GM12801 (cell line): ENCODE measurements around the gene TOMM70.

Source experiments
- TF ChIP-seq, protein P1 (sequence below): IDR thresholded peaks from one replicate; pipeline ENCODE4 v1.5.1; 2011; ENCODE audit warnings: control low read depth; ENCODE audit not compliant: insufficient read length; ENCODE audit errors: extremely low read depth

Gene TOMM70

DNA sequence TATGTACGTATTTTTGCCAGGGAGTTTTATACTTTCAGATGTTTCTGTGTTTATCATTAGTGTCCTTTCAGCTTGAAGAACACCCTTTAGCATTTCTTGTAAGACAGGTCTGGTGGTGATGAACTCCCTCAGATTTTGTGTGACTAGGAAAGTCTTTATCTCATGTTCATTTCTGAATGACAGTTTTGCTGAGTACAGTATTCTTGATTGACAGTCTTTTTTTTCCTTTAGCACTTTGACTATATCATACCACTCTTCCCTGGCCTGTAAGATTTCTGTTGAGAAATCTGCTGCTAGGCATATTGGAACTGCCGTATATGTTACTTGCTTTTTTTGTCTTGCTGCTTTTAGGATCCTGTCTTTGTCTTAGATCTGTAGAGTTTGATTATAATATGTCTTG lies 6.3 kb upstream of the TOMM70 start:
- TF ChIP-seq, protein P1, sequence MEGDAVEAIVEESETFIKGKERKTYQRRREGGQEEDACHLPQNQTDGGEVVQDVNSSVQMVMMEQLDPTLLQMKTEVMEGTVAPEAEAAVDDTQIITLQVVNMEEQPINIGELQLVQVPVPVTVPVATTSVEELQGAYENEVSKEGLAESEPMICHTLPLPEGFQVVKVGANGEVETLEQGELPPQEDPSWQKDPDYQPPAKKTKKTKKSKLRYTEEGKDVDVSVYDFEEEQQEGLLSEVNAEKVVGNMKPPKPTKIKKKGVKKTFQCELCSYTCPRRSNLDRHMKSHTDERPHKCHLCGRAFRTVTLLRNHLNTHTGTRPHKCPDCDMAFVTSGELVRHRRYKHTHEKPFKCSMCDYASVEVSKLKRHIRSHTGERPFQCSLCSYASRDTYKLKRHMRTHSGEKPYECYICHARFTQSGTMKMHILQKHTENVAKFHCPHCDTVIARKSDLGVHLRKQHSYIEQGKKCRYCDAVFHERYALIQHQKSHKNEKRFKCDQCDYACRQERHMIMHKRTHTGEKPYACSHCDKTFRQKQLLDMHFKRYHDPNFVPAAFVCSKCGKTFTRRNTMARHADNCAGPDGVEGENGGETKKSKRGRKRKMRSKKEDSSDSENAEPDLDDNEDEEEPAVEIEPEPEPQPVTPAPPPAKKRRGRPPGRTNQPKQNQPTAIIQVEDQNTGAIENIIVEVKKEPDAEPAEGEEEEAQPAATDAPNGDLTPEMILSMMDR = no peak

DNA sequence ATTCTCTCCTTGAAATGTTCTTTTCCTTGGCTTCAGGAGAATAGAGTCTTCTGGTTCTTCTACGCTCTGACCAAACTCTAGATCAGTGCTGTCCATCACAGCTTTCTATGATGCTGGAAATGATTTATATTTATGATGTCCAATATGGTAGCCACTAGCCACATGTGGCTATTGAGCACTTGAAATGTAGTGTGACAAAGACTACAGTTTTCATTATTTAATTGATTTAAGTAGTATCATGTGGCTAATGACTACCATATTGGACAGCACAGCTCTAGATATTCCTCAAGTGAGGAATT lies 3.3 kb upstream of the TOMM70 start:
- TF ChIP-seq, protein P1 = no peak

DNA sequence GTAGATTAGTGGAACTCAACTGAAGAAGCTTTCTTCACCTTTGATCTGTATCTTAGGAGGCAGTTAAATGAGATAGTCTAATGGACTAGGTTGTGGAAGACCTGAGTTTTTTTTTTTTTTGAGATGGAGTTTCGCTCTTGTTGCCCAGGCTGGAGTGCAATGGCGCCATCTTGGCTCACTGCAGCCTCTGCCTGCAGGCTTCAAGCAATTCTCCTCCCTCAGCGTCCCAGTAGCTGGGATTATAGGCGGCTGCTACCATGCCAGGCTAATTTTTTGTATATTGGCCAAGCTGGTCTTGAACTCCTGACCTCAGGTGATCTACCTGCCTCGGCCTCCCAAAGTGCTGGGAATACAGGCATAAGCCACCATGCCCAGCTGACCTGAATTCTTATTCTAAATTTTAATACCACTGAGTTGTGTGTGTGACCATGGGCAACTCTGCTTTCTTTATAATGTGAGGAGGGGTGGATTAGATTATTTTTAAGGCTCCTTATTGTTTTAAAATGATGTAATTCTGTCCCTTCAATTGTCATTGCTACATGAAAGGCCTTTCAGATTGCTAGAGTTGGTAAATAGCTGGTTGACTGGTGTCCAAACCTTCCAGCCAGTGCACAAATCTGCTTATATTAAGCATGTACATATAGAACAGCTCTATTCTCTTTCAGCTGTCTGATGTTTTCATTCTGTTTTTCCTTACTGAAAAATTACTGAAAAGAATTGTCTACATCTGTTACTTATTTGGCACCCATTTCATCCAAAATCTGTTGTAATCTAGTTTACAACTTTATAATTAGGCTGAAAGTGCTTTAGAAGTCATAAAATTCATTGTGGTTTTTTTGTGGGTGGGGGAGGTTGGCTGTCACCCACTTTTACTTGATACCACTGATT lies 2.7 kb upstream of the TOMM70 start:
- TF ChIP-seq, protein P1 = no peak

DNA sequence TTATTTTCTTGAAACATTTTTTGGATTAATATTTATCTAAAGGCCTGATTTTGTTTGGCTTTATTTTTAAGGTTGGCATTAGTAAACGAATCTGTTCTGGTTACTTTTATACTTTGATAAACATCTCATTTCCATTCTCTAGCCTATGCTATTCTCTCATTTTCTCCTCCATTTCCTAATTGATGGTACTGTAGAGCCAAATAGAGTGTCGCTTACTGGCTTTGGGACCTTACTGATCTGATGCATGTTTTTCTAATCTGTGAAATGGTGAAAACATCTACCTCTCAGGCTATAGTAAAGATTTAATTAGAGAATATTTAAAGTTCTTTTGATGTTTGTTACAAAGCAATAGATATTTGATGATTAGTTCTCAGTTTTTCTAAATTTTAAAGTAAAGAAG lies 2.0 kb upstream of the TOMM70 start:
- TF ChIP-seq, protein P1 = no peak

DNA sequence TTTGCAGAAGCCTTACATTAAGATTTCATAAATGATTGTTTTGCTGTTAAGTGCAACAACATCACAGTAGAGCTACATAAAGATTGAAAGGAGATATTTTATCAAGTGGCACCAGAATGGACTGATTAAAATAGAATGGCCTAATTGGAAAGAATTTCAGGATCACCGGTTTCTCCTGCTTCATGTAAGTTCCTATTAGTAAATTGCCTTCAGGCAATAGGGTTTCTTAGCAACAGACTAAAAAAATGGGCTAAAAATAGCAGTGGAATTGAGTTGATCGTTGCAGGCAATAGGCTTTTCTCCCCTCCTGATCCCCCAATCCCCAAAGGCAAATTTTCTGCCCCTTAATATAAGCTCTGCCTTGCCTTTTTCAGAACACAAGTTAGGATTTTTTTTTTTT lies 1.4 kb upstream of the TOMM70 start:
- TF ChIP-seq, protein P1 = no peak

DNA sequence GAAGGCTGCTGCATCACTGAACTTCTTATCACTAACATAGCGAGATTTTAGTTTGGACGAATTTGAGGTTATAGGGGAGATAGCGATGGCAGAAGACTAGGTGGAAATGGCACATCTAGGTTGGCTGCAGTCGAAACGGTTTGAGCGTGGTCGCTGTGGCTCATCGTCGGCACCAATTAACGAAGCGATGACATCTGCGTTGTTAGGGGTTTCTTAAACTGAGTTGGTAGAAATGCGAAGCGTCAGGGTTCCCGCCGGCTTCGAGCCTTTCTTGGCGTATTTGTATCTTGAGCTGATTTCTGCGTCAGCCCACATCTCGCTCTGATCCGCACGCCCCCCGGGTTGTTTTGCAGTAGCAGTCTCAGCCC lies 769 bp upstream of the TOMM70 start:
- TF ChIP-seq, protein P1 = no peak

DNA sequence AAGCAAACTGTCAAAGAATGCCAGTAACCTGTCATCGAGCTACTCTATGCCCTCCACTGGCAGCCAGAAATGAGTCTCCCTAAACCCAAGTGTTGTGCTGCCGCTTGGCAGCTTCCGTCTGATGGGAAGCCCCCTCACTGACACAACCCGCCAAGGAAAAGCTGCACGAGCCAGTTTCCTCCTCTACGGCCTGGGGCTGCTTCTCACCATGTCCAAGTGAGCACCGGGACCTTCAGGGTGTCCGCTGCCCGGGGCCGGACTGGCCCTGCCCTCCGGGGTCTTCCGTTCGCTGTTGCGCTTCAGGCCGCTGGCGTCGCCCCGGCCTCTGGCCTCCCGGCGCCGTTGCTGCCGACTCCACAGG lies 490 bp downstream of the TOMM70 start:
- TF ChIP-seq, protein P1 = no peak
